GM12878 (cell line): ENCODE results near the gene TEX2. TPM values are rescaled to one million over a fixed set of nuclear protein-coding genes. Genes with fewer than 3 reads are reported as not detected.
A peak's percentile ranks its signal among the peaks of the same experiment; 100 is the strongest.

Experiments
- ASH2L ChIP-seq: fragments of 300-600, 200-600 bp; sonication (generic); IDR thresholded peaks from 2 replicates; pipeline ENCODE4 v1.6.1; 2017; ENCODE audit warnings: low read depth, mild to moderate bottlenecking, borderline replicate concordance
- ATF7 ChIP-seq: fragments of 450-650 bp; IDR thresholded peaks from 2 replicates; pipeline ENCODE4 v1.6.1; 2016; ENCODE audit warnings: low read depth, mild to moderate bottlenecking
- CEBPB ChIP-seq, 2 experiments: fragments of 150-350 bp in 1 of 2; IDR thresholded peaks; 2 replicates each; pipeline ENCODE4 v1.6.1; 2012 to 2014; ENCODE audit warnings: low read depth in 2 of 2, low read length in 2 of 2, borderline replicate concordance in 1 of 2, inconsistent platforms in 1 of 2
- CREM ChIP-seq: IDR thresholded peaks from 2 replicates; pipeline ENCODE4 v1.6.1; 2014; ENCODE audit warnings: antibody characterized with exemption, low read depth
- GATAD2B ChIP-seq: fragments of 450-650 bp; conservative IDR thresholded peaks from 2 replicates; pipeline ENCODE4 v1.6.1; 2017; ENCODE audit warnings: low read depth, mild to moderate bottlenecking, moderate library complexity
- HDGF ChIP-seq: fragments of 450-650 bp; IDR thresholded peaks from 2 replicates; pipeline ENCODE4 v1.6.1; 2016; ENCODE audit warnings: antibody characterized with exemption
- MEF2A ChIP-seq: IDR thresholded peaks from 2 replicates; pipeline ENCODE4 v1.6.1; 2011; ENCODE audit warnings: low read depth, mild to moderate bottlenecking, low read length, moderate library complexity; ENCODE audit not compliant: insufficient read depth
- MEF2B ChIP-seq: fragments of 450-650 bp; IDR thresholded peaks from 2 replicates; pipeline ENCODE4 v1.6.1; 2018; ENCODE audit warnings: mild to moderate bottlenecking, moderate library complexity; ENCODE audit not compliant: partially characterized antibody, poor library complexity, severe bottlenecking
- NFIC ChIP-seq: IDR thresholded peaks from 2 replicates; pipeline ENCODE4 v1.6.1; 2012; ENCODE audit warnings: low read depth, mild to moderate bottlenecking, inconsistent platforms, low read length, moderate library complexity
- PAX5 ChIP-seq: IDR thresholded peaks from 2 replicates; pipeline ENCODE4 v1.6.1; 2011; ENCODE audit warnings: low read depth, low read length, borderline replicate concordance
- PAX8 ChIP-seq: fragments of 450-650 bp; IDR thresholded peaks from 2 replicates; pipeline ENCODE4 v1.6.1; 2017; ENCODE audit warnings: mild to moderate bottlenecking, moderate library complexity
- PML ChIP-seq: IDR thresholded peaks from 2 replicates; pipeline ENCODE4 v1.6.1; 2012; ENCODE audit warnings: low read length, inconsistent platforms
- RCOR1 ChIP-seq: conservative IDR thresholded peaks from 2 replicates; pipeline ENCODE4 v1.6.1; 2012; ENCODE audit warnings: low read depth, low read length, improper control_type of control experiment
- SREBF2 ChIP-seq: IDR thresholded peaks from 2 replicates; pipeline ENCODE4 v1.6.1; 2012; ENCODE audit warnings: mild to moderate bottlenecking, low read length
- SRF ChIP-seq, 2 experiments: IDR thresholded peaks; 2 replicates each; pipeline ENCODE4 v1.6.1; 2011; ENCODE audit warnings: low read depth in 2 of 2, low read length in 2 of 2, mild to moderate bottlenecking in 1 of 2, moderate library complexity in 1 of 2
- SUZ12 ChIP-seq: fragments of 200-600 bp; sonication (generic); IDR thresholded peaks from one replicate; pipeline ENCODE4 v1.6.1; 2018; ENCODE audit warnings: antibody characterized with exemption, mild to moderate bottlenecking; ENCODE audit not compliant: unreplicated experiment
- YY1 ChIP-seq: IDR thresholded peaks from 2 replicates; pipeline ENCODE4 v1.6.1; 2011; ENCODE audit warnings: low read depth, mild to moderate bottlenecking, low read length
- ZBED1 ChIP-seq: IDR thresholded peaks from 2 replicates; pipeline ENCODE4 v1.6.1; 2016; ENCODE audit warnings: borderline replicate concordance
- polyA plus RNA-seq, 11 experiments: library from polyadenylated mRNA; depleted of rRNA in 4 of 11; unstranded in 6 of 11; stranded (reverse) in 5 of 11; fragments of >200 nt; fragmentation: Nextera tagmentation in 4 of 11; fragmentation: Illumina TruSeq in 1 of 11; extraction: Ambion mirVana in 4 of 11; extraction: Trizol in 1 of 11; gene quantifications; 1 replicate in 1 of 11; 2 replicates in 10 of 11; pipeline versions ENCODE4 v1.2.1 to v1.2.3, GENCODE V29; 2011 to 2016; ENCODE audit warnings: inconsistent platforms in 2 of 11, missing spikeins in 2 of 11, low read depth in 1 of 11
- total RNA-seq, 4 experiments: library from RNA; depleted of rRNA in 3 of 4; stranded (reverse); fragments of >200 nt in 3 of 4; fragmentation: Illumina TruSeq in 1 of 4; extraction: Trizol in 1 of 4; gene quantifications; 2 replicates each; pipeline versions ENCODE4 v1.2.1 to v1.2.3, GENCODE V29; 2013 to 2021

Gene TEX2
- total and polyA plus RNA-seq, 10 of the 15 experiments (the other 5 are each of a cell fraction or from before 2014, with no cell fraction given) = 3.8 to 19.9 (median 15.8) TPM

DNA sequence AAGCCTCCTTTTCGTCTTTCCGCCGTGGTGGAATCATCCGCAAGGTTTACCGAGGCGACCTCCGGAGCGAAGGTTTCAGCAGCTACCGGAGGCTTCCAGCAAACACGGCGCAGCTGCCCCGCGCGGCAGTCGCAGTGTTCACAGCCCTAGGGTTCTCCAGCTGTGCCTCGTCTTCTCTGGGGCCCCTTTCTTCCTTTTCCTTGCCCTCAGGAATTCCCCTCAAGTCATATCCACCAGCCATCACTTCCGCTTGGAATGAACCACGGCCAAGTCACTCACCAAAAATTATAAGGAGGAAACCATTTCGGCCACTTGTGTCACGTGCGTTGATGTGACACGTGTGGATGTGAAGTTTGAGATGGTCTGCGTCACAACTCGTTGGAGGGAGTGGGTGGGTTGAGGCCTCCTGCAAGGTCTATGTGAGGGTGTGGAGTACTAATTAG is 132.5 kb downstream of the TEX2 start (continued):
- TF ChIP-seq SRF (IDR thresholded peaks at IDR 0.05; ENCODE audit: low read depth in 2 of 2, low read length in 2 of 2) (no peak), YY1 (no peak), CEBPB (IDR thresholded peaks at IDR 0.05; ENCODE audit: borderline replicate concordance in 1 of 2, low read depth in 2 of 2, low read length in 2 of 2) (no peak), ZBED1 (no peak), HDGF (peak; percentile 21; the same call in 1 of the 2 replicates), SUZ12 (no peak), MEF2B (peak; percentile 55), RCOR1 (no peak), PAX5 (no peak), ATF7 (peak; percentile 85), ASH2L (no peak), NFIC (peak; percentile 57; the same call in 1 of the 2 replicates), GATAD2B (peak; percentile 45; the same call in 1 of the 2 replicates), SREBF2 (no peak), PAX8 (no peak), PML (no peak), CREM (peak; percentile 85), MEF2A (no peak)
